HG02970 (cell line): Measurements from ENCODE around the gene CNOT6.

Source experiments
- ATAC-seq: cut with Tn5 transposase; IDR thresholded peaks from one replicate; pipeline ENCODE4 v1.9.1; 2021; ENCODE audit warnings: mild to moderate bottlenecking, moderate library complexity, moderate number of reproducible peaks; ENCODE audit not compliant: unreplicated experiment, low FRiP score

The CNOT6 gene

DNA sequence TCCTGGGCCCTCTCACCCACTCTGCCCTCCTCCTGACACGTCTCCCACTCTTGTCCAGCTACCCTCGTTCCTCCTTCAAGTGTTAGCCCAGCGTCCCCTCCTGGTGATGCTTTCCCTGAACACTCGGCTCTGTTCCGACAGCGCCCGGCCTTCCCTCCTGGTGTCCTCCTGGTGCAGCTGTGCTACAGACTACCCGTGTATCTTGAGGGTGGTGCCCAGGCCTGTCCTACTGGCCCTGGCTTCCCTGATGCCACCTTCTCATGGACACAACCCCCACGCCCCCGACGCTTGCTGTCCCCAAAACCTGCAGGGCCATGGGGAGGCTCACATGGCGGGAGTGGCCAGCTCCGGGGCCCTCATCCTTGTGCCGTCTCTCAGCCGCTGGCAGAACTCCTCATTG, 118.5 kb downstream of the CNOT6 start:
- no peak for ATAC-seq

DNA sequence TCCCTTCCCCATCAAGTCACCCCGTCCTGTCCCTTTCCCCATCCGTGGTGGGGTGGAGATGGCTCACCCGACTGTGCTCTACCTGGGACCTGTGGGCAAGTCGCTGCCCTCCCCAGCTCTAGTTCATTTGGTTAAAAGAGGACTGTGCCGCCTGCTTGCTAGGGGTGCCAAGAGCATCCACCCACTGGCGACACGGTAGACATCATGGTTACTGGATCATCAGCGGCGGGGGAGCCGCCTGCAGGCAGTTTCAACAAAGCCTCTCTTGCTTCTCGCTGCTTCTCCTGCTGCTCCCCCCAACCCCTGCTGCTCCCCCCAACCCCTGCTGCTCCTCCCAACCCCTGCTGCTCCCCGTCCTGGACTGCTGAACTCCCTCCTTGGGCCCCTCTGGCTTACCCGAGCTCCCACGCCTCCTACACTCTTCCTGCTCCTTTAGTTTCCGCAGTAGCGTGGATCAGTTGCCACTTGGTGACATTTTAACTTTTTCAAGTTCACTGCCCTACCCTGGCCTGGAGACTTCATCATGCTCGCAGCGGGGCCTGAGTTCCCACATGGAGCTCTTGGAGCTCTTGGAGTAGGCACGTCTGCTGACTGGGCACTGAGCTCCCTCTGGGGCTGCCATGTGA, 119.1 kb downstream of the CNOT6 start:
- no peak for ATAC-seq

DNA sequence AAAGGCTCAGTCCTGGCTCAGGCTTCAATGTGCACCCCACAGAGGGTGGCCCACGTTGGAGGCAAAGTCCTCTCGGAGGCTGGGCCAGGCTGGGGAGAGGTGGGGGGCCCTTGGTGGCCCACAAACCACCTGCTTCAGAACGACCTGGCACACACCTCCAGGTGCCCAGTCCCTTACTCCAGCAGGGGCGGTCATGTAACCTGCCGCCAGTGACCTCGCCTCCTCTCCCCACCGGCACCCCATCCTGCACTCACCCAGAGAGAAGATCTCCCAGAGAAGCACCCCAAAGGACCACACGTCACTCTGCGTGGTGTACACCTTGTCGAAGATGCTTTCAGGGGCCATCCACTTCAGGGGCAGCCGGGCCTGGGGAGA, 119.6 kb downstream of the CNOT6 start:
- no peak for ATAC-seq

DNA sequence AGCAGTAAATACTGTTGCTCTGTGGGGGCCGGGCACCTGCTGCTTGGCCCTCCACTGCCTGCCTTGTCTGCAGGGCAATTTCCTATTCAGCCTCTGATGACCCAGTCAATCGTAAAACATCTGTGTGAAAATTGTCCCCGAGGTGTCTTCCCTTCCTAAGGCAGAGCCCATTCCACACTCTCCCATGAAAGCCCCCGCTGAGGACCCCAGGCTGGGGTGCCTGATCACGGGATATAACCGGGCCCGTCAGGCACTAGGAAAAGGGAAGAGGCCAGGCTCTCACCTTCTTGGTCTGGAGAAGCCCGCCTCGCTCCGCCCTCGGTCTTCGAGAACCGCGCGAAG, 124.3 kb downstream of the CNOT6 start:
- ATAC-seq, result no peak

DNA sequence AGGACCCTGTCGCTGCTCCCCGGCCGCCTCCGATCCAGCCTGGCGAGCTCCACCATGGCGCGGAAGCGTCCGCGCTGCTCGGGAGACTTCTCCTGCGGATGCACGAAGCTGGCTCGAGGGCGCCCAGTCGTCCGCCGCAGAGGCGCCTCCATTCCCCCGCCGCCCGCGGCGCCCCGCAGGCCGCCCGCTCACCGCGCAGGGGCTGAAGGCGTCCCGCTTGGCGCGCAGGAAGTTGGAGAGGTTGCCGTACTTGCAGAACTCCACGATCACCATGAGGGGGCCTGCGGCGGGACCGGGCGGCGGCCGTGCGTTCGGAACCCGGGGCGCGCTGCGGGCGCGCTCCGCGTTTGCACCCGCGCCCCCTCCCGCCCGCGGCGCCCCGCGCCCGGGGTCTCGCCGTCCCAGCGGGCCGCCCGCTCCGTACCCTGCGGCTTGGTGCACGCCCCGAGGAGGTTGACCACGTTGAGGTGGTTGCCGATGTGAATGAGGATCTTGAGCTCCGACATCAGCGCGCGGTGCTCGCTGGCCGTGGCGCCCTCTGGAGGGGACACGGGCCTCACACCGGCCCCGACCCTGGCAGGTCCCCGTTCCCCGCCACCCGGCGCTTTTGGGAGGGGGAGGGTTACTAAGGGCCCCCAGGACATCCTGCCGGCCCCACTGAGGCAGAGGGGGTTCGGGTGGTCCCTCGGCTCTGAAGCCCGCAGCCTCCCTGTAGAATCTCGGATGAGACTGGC, 124.8 kb downstream of the CNOT6 start:
- ATAC-seq, result no peak

DNA sequence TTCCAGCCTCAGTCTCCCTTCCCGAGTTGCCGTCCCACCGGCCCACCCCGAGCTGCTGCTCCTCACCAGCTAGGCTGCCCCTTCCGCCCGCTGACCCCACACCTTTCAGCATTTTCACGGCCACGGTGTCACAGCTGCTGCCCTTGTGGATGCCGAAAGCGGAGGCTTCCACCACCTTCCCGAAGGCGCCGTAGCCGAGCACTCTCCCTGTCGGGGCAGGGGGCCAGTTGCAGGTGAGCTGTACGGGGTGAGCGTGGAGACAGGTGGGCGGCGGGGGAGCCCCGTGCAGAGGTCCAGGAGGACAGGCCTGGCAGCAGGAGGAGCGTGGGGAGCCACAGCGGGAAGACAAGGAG, 125.4 kb downstream of the CNOT6 start:
- no peak for ATAC-seq

DNA sequence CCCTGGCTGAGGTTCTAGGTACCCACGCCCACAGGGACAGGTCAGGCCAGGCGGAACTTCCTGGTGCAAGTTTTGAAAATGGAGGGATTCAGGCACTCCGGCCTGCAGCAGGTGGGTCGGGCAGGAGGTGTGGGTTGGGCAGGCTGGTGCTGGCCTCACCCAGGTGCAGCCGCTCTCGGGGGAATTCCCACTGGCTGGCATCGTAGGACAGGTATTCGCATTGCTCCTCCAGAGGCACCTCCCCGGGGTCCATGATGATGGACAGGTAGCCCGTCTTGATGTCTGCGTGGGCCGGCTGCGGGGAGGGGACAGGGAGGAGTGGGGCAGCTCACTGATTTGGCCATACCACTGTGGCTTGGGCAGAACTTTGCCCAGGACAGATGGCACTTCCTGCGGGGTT, 125.8 kb downstream of the CNOT6 start:
- ATAC-seq, result no peak

DNA sequence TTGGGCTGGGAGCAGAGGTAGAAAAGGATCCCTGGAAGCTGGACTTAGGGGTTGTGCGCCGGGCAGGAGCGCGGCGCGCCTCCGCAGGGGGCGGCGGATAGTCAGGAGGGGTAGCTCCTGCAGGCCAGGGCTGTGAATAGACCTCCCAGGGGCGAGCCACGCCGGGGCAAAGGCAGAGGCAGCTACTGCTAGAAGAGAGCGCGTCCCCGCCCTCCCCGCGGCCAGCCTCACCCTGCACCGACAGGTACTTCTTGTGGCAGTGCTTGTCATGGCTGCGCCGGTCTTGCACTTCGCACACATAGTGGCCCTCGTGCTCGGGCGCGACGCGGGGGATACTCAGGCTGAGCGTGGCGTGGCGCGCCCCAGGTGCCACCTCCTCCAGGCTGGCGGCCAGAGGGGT, 127.1 kb downstream of the CNOT6 start:
- no peak for ATAC-seq

DNA sequence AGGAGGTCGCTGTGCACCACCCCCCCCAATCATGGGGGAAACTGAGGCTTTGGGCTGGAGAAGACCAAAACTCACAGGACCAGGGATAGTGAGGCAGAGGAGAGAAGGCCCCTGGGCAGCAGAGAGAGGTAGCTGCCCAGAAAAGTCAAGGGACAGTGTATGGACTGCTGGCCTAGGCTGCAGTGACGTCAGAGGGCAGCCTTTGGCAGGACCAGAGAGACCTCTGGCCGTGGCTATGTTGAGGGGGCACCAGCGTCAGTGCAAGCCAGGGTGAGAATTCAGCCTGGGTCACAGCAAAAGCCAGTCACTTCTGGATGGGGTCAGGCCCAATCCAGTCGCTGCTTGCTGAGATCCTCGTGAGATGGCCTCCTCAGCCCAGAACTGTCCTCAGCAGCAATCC, 128.7 kb downstream of the CNOT6 start:
- no peak for ATAC-seq

DNA sequence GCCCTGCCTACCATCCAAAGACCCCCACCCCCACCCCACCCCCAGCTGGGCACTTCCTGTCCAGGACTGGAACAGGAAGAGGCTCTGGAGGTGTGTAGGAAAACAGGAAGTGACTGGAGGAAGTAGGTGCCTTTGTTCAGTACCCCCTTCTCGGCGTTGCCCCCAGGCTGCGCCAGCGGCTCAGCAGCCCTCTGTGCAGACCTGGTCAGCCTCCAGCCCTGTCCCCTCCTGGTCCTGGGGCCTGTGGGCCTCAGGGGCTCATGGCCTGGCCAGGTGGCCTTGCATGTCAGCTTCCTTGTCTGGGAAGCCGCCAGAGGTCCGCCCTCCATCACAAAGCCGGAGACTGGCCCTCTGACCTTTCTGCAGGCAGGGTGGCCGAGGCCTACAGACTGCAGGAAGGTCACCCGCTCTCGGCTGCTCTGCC, 129.2 kb downstream of the CNOT6 start:
- no peak for ATAC-seq

DNA sequence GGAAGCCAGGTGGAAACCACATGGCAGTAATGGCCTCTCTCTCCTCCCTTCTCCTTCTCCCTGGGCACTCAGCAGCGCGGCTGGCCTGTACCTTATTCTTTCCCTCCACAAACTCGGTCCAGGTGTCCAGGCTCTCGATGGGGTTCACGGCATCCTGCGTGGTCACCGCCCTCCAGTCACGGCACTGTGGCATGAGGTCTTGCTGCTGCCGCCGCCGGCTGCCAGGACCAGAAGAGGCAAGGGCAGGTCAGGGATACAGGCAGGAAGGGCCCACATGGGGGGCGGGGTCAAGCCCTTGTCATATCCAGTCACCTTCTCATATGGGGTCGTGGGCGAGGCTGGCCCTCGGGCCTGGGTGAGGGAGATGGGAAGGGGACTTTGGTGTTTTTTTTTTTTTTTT, 129.7 kb downstream of the CNOT6 start:
- ATAC-seq, result no peak

DNA sequence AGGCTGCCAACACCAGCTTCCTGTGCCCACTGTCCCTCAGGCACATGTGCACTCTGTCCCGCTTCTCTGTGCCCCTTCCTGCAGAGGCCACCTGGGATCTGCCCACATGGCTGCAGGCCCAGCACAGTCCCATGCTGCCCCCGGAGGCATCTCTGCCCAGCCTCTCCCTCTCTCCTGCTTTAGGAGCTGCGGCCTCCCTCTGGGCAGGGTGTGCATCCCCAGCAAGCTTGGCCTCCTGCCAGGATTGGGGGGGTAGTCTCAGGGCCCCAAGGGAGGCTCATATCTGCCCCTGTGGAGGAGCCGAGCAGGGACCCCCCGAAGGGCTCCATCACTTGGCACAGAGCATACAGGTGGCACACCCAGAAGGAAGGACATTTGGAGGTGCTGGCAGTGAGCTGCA, 130.4 kb downstream of the CNOT6 start:
- ATAC-seq, result no peak

DNA sequence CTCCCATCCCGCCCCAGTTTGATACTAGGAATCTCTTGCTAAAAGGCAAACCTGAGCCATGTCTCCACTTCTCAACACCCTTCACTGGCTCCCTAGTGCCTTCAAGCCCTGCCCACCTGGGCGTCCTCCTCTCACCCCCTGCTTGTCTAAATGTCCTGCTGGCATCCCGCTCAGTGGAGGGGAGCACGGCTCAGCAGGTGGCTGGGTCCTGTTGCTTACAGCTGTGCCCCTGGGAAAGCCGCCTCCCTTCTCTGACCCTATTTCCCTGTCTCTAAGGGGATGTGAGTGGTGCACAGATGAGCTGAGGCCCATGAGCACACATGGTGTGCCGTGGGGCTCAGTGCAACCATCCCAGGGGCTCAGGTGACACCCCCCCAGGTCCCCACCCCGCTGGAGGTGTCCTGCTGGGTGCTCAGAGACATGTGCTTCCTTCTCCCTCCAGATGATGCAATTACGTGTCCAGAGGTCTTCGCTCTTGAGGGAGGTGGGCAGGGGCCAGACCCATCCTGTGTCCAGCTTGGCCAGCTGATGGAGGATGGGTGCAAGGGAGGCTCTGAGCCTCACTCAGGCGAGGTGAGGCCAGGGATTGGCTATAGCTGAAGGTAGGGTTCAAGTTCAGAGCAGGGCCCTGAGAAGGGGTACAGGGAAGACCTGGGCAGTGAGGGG, 131.1 kb downstream of the CNOT6 start:
- ATAC-seq, result no peak

DNA sequence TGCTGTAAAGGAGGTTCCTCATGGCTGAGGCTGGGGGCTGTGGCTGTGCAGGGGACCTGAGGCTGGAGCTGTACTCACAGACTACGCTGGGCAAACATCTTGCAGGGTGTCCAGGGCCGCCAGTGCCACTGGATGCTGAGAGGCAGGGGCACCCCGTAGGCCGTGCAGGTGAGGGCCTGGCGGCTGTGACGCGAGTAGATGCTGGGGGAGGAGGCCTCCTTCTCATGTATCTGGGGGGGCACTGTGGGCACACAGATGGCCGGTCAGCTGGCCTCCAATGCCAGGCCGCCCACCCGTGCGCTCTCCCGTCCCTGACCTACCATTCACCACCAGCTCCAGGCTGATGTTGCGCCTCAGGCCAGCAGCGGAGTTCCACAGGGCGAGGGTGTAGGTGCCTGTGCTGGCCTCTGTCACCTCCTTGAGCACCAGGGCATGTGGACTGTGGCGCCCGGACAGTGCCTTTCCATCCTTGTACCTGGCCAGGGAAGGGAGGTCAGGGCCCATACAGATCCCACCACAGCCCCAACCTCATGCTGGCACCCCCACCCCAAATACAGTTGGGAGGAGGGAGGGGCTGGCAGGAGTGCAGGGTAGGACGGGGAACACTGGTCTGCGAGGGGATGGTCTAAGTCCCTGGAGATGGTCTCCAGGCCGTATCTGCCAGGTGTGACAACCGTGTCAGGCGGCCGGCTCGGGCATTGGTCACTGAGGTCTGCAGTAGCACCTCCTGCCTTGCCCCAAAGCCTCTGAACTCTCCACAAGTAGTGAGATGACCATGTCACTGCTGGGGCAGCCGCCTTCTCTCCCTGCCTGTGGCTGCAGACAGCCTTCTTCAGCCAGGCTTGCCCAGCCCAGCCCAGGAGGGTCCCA, 131.8 kb downstream of the CNOT6 start:
- ATAC-seq, result no peak

DNA sequence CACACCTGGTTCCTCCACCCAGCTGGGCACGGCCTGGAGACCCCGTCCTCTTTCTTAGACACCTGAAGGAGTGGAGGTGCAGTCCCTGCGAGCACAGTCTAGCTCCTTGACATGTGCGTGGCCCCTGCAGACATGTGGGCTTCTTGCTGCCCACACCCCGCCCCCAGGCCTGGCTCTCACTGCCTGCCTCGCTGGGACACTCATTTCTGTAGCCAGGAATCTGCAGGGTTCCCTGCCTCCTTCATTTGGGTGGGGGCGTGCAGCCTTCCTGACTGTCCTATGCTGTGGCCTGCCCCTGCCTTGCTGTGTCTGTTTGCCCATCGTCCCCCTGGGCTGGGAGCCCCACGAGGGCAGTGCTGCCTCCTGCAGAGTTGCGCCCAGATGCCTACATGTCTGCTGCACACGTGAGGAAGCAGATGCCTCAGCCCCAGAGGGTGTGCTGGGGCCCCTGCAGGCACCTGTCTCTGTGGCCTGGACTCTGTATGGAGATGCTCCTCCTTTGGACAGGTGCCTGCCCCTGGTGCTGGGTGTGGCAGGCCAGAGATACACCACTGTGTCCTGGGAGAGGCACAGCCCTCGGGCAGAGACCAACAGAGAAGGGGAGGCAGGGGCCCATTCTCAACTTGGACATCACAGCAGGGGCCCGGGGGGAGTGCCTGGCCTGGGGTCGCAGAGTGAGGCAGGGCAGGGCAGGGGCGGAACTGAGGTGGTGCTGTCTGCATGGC, 132.6 kb downstream of the CNOT6 start:
- ATAC-seq, result no peak

DNA sequence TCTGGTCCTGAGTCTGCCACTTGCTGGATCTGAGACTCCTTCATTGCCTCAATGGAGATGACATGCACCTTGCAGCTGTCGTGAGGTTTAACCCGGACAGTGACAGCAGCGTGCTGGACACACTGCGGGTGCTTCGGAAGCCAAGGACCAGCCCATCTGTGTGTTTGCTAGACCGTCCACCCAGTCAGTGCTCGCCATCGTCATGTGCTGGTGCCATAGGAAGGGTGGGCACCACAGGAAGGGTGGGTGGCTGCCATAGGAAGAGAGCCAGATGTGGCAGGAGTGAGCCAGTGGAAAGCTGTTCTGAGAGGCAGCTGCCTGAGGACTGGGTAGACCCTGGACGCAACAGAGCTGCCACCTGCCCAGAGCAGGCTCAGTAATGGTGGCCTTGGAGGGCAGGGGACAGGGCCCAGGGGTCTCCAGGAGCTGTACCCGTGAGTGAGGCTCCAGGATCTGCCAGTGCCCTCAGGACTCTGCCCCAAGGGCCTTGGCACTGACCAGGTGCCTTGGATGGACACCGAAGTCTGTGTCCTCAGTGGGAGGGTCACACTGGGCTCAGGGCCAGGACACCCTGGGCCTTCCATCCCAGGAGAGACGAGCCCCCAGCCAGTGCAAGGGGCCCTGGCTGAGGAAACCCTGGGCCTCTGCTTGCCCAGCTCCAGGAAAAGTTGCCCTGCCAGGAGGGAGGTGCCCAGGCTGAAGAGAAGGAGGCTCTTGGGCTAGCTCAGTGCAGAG, 133.4 kb downstream of the CNOT6 start:
- ATAC-seq, result no peak
